ENCODE measurements around the gene TEX51. TPM values are rescaled to one million over a fixed set of nuclear protein-coding genes. Genes with fewer than 3 reads are reported as not detected.

The TEX51 gene
- total RNA-seq, 1 donor from 2014 or later = not detected

- no peak for DNase-seq (ENCODE audit: low spot score)
Measured at GRCh38 chr2:126950504-126950903, 51.8 kb downstream of the TEX51 start.

Other genes with a start within 250 kb of the TEX51 start
- gene GYPC, start 242.7 kb upstream of the TEX51 start, total RNA-seq (ENCODE audit: insufficient read depth, low replicate concordance) = 113 TPM
- gene BIN1, start 208.3 kb downstream of the TEX51 start, total RNA-seq (ENCODE audit: insufficient read depth, low replicate concordance) = 47.7 TPM

Data from umbilical cord (tissue), 2 donors.